ENCODE results near the gene PLPP4.

The PLPP4 gene

DNA sequence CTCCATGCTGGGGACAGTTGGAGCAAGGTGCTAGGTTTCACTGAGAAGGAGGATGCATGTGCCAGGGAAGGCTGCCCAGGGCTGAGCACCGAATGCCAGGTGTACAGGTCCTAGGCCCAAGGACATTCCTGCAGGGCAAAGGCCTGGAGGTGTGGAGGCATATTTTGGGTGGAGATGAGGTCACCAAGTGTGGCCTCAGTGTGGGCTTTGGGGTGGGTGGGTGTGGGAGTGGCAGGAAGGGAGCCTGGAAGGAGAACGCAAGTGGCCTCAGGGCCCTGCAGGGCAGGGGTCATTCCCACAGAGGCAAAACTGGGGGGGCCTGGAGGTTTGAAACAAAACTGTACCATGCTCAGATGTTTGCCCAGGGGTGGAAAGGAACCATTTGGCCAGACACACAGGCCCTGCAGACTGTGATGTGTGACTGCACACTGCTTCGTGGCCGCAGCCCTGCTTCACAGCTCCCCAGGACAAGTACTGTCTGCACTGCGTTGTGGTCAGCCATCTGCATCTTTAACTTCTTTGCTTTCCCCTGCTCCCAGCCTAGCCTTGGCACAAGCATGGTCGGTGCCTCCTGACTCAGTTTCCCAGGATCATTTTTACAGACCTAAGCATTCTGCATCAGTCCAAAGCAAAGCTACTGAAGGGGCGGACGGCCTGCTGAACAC is 5.1 kb downstream of the PLPP4 start:
- H3K27me3 ChIP-seq (replicated peaks) = peaks cover 3% of the 10 kb centered on the region
- DNase-seq = no peak
- in situ Hi-C loops (cut with HindIII; ENCODE audit: low pct_ligation_motif_present, low sequenced_read_pairs) = no loop called here
- no peak overlapping the region for H3K27ac ChIP-seq
- H3K4me3 ChIP-seq (ENCODE audit: low read depth, low read length) = no peak overlapping the region
- H3K36me3 ChIP-seq (replicated peaks) = no peaks in the 10 kb centered on the region
- TF ChIP-seq, protein P1, sequence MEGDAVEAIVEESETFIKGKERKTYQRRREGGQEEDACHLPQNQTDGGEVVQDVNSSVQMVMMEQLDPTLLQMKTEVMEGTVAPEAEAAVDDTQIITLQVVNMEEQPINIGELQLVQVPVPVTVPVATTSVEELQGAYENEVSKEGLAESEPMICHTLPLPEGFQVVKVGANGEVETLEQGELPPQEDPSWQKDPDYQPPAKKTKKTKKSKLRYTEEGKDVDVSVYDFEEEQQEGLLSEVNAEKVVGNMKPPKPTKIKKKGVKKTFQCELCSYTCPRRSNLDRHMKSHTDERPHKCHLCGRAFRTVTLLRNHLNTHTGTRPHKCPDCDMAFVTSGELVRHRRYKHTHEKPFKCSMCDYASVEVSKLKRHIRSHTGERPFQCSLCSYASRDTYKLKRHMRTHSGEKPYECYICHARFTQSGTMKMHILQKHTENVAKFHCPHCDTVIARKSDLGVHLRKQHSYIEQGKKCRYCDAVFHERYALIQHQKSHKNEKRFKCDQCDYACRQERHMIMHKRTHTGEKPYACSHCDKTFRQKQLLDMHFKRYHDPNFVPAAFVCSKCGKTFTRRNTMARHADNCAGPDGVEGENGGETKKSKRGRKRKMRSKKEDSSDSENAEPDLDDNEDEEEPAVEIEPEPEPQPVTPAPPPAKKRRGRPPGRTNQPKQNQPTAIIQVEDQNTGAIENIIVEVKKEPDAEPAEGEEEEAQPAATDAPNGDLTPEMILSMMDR (IDR thresholded peaks at IDR 0.05; ENCODE audit: low read depth, low read length, missing control alignments) = no peak

DNA sequence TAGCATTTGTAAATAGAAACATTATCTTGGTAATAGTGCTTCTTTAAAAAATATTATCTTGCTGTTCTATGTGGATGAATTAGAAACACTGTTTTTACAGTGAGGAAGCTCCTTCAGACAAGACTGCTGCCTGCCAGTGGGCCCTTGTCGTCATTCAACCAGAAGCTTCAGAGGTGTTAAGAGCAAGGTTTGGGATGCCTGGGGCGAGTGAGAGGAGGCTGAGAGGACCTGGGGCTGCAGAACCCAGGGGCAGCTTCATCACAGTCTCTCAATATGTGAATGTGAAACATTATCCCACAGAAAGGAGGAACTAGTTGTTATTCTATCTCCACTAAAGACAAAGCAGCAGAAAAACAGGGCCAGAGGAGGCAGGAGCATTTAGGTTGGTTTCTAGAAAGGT is 8.1 kb downstream of the PLPP4 start:
- no peak for DNase-seq
- H3K36me3 ChIP-seq (replicated peaks) = no peaks in the 10 kb centered on the region
- no peak overlapping the region for H3K27ac ChIP-seq
- no peak overlapping the region for H3K4me3 ChIP-seq (ENCODE audit: low read depth, low read length)
- in situ Hi-C loops (cut with HindIII; ENCODE audit: low pct_ligation_motif_present, low sequenced_read_pairs) = no loop called here
- TF ChIP-seq, protein P1 (IDR thresholded peaks at IDR 0.05; ENCODE audit: low read depth, low read length, missing control alignments) = no peak
- H3K27me3 ChIP-seq (replicated peaks) = no peaks in the 10 kb centered on the region

DNA sequence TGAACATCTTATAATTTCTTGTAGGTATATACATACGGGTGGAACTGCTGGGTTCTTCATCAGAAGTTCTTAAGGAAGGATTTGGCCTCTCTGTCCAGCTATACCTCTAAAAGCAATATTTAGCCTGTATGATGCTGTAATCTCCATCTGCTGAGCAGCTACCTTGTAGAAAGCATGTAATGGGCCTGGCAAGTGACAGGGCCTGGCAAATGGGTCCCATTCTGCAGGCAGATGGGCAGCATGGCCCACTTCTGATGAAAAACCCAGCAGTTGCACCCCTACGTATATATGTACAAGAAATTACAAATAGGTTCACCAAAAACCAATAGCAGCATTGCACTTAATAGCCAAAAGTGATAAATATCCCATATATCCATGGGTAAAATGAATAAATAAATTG is 9.0 kb downstream of the PLPP4 start:
- Histone ChIP-seq H3K4me3 (ENCODE audit: low read depth, low read length) (no peak overlapping the region), H3K27me3 (replicated peaks) (no peaks in the 10 kb centered on the region), H3K36me3 (replicated peaks) (no peaks in the 10 kb centered on the region), H3K27ac (no peak overlapping the region)
- no peak for DNase-seq
- in situ Hi-C loops (cut with HindIII; ENCODE audit: low pct_ligation_motif_present, low sequenced_read_pairs) = no loop called here
- TF ChIP-seq, protein P1 (IDR thresholded peaks at IDR 0.05; ENCODE audit: low read depth, low read length, missing control alignments) = no peak

DNA sequence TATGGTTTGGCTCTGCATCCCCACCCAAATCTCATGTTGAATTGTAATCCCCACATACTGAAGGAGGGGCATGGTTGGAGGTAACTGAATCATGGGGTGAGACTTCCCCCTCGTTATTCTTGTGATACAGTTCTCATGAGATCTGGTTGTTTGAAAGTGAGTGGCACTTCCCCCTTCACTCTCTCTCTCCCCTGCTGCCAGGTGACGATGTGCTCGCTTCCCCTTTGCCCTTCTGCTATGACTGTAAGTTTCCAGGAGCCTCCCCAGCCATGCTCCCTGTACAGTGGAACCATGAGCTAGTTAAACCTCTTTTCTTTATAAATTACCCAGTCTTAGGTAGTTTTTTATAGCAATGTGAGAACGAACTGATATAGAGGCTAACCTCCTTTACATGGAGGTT is 16.6 kb downstream of the PLPP4 start:
- TF ChIP-seq, protein P1 (IDR thresholded peaks at IDR 0.05; ENCODE audit: low read depth, low read length, missing control alignments) = no peak
- in situ Hi-C loops (cut with HindIII; ENCODE audit: low pct_ligation_motif_present, low sequenced_read_pairs) = no loop called here

DNA sequence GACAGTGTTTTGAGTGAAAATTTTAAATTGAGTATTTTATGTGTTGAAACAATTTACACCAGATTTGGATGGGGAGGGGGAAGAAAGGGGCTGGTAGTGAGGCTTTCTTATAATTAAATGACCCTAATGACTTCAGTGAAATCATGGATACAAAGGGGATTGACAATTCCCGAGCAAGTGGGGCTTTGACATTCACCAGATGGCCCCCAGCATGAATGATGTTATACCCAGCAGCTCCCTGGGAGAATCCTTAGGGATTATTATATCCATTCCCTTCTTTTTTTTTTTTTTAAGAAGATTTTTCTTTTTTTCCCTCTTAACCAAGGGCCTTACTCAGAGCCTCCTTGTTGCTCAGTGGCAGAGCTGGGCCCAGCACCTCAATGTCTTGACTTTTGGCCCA is 17.9 kb downstream of the PLPP4 start:
- H3K36me3 ChIP-seq (replicated peaks) = no peaks in the 10 kb centered on the region
- no peak for DNase-seq
- H3K27ac ChIP-seq = no peak overlapping the region
- TF ChIP-seq, protein P1 (IDR thresholded peaks at IDR 0.05; ENCODE audit: low read depth, low read length, missing control alignments) = no peak
- in situ Hi-C loops (cut with HindIII; ENCODE audit: low pct_ligation_motif_present, low sequenced_read_pairs) = no loop called here
- H3K4me3 ChIP-seq (ENCODE audit: low read depth, low read length) = no peak overlapping the region
- H3K27me3 ChIP-seq (replicated peaks) = no peaks in the 10 kb centered on the region

More for the DNA sequence above, 16.6 kb downstream of the PLPP4 start:
- Histone ChIP-seq H3K27me3 (replicated peaks) (no peaks in the 10 kb centered on the region), H3K36me3 (replicated peaks) (no peaks in the 10 kb centered on the region), H3K4me3 (ENCODE audit: low read depth, low read length) (no peak overlapping the region), H3K27ac (no peak overlapping the region)
- no peak for DNase-seq
